RWPE2 (cell line): Measurements from ENCODE around the gene HDAC11.

ENCODE experiments used
- ATAC-seq: fragments of 200-7000 bp; cut with Tn5 transposase; 3 replicates; pipeline ENCODE4 v1.9.1; 2021; ENCODE audit warnings: low read depth
- DNase-seq: peaks from one replicate; pipeline ENCODE4 v3.0.0-alpha.2; 2020; ENCODE audit warnings: low spot score
- H3K27ac ChIP-seq: fragments of 450-650 bp; 2 replicates; pipeline ENCODE4 v1.5.1; 2017; ENCODE audit warnings: mild to moderate bottlenecking; ENCODE audit not compliant: poor library complexity, severe bottlenecking
- H3K27me3 ChIP-seq: fragments of 250-450 bp; sonication (Bioruptor Pico); 2 replicates; pipeline ENCODE4 v1.5.1; 2021; ENCODE audit warnings: mild to moderate bottlenecking, moderate library complexity; ENCODE audit not compliant: insufficient read depth, poor library complexity, severe bottlenecking
- H3K36me3 ChIP-seq: fragments of 250-450 bp; sonication (Bioruptor Pico); 2 replicates; pipeline ENCODE4 v1.5.1; 2020; ENCODE audit warnings: low read depth, mild to moderate bottlenecking, moderate library complexity
- H3K4me1 ChIP-seq: fragments of 250-450 bp; sonication (Bioruptor Pico); 2 replicates; pipeline ENCODE4 v1.5.1; 2021; ENCODE audit warnings: mild to moderate bottlenecking, moderate library complexity; ENCODE audit not compliant: insufficient read depth, poor library complexity, severe bottlenecking
- H3K4me3 ChIP-seq: fragments of 250-450 bp; sonication (Bioruptor Pico); 2 replicates; pipeline ENCODE4 v1.5.1; 2021; ENCODE audit warnings: mild to moderate bottlenecking, moderate library complexity; ENCODE audit not compliant: severe bottlenecking
- H3K9me3 ChIP-seq: fragments of 250-450 bp; sonication (Bioruptor Pico); 2 replicates; pipeline ENCODE4 v1.5.1; 2021; ENCODE audit warnings: mild to moderate bottlenecking, moderate library complexity; ENCODE audit not compliant: severe bottlenecking
- TF ChIP-seq, protein P1 (sequence below): fragments of 450-650 bp; IDR thresholded peaks from one replicate; pipeline ENCODE4 v1.5.1; 2017; ENCODE audit warnings: mild to moderate bottlenecking, moderate library complexity; ENCODE audit not compliant: poor library complexity, severe bottlenecking

HDAC11 gene

DNA sequence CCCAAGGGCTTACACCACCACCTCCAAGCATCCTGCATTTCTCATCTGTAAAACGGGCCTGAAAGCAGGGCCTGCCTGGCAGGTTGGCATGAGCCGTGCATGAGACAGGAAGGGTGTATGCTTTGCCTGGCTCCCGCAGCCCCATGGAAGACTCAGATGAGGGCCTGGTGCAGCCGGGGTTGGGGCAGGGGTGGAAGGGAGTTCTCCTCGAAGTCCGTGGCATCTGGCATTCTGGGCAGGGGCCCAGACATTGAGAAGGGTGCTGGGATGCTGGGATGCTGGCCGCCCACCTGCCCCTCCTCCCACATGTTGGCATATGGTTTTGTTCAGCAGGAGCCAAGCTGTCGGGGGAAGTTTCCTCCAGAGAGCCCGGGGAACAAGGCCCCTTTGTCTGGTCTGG lies 55.8 kb downstream of the HDAC11 start:
- TF ChIP-seq, protein P1, sequence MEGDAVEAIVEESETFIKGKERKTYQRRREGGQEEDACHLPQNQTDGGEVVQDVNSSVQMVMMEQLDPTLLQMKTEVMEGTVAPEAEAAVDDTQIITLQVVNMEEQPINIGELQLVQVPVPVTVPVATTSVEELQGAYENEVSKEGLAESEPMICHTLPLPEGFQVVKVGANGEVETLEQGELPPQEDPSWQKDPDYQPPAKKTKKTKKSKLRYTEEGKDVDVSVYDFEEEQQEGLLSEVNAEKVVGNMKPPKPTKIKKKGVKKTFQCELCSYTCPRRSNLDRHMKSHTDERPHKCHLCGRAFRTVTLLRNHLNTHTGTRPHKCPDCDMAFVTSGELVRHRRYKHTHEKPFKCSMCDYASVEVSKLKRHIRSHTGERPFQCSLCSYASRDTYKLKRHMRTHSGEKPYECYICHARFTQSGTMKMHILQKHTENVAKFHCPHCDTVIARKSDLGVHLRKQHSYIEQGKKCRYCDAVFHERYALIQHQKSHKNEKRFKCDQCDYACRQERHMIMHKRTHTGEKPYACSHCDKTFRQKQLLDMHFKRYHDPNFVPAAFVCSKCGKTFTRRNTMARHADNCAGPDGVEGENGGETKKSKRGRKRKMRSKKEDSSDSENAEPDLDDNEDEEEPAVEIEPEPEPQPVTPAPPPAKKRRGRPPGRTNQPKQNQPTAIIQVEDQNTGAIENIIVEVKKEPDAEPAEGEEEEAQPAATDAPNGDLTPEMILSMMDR: no peak
- no peak for DNase-seq
- no peaks in the 10 kb centered on the region for H3K36me3 ChIP-seq
- ATAC-seq: no peak
- H3K9me3 ChIP-seq: no peaks in the 10 kb centered on the region
- H3K4me1 ChIP-seq: peaks cover 33% of the 10 kb centered on the region
- peak overlapping the region; percentile 73 for H3K27ac ChIP-seq
- no peaks in the 10 kb centered on the region for H3K27me3 ChIP-seq
- H3K4me3 ChIP-seq: no peak overlapping the region

DNA sequence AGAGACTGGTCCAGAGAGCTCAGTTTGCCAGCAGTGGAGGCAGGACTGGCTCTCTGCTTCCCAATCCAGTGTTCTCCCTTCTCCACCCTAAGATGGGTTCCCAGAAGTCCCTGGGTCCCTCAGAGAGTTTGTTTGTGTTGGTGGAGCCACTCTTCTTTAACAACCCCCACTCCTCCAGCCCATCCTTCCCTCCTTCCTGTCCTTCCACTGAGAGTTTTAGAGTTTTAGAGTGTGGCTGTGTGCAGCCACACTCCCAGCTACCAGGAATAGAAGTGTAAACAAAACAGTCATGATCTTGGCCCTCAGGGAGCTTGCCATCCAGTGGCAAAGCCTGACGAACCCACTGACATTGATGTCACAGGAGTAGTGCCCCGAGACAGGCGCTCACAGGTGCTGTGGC lies 56.3 kb downstream of the HDAC11 start:
- Histone ChIP-seq H3K4me1 (peaks cover 33% of the 10 kb centered on the region), H3K27me3 (no peaks in the 10 kb centered on the region), H3K9me3 (peaks cover 1% of the 10 kb centered on the region), H3K4me3 (no peak overlapping the region), H3K36me3 (no peaks in the 10 kb centered on the region), H3K27ac (peak overlapping the region; percentile 73)
- TF ChIP-seq, protein P1: no peak
- DNase-seq (no peak), ATAC-seq (no peak)

DNA sequence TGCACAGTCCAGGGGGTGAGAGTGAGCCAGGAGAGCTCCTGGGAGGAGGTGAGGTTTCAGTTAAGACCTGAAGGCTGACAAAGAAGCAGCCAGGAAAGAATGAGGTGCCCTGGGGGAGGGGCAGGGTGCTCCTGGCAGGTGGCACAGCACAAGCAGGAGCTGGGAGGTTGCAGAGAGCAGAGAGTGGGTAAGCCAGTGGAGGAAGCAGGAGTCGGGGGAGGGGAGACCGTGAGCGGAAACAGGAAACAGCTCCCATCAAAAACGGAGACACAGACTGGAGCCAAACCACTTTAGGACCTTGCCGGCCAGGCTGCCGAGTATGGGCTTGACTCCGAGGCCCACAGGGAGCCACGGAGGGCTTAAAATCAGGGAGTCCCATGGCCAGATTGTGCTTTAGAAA lies 56.7 kb downstream of the HDAC11 start:
- H3K4me3 ChIP-seq: no peak overlapping the region
- peaks cover 33% of the 10 kb centered on the region for H3K4me1 ChIP-seq
- H3K9me3 ChIP-seq: peaks cover 3% of the 10 kb centered on the region
- DNase-seq (no peak), ATAC-seq (no peak)
- H3K27me3 ChIP-seq: no peaks in the 10 kb centered on the region
- TF ChIP-seq, protein P1: no peak
- peak overlapping the region; percentile 73 for H3K27ac ChIP-seq
- H3K36me3 ChIP-seq: no peaks in the 10 kb centered on the region

DNA sequence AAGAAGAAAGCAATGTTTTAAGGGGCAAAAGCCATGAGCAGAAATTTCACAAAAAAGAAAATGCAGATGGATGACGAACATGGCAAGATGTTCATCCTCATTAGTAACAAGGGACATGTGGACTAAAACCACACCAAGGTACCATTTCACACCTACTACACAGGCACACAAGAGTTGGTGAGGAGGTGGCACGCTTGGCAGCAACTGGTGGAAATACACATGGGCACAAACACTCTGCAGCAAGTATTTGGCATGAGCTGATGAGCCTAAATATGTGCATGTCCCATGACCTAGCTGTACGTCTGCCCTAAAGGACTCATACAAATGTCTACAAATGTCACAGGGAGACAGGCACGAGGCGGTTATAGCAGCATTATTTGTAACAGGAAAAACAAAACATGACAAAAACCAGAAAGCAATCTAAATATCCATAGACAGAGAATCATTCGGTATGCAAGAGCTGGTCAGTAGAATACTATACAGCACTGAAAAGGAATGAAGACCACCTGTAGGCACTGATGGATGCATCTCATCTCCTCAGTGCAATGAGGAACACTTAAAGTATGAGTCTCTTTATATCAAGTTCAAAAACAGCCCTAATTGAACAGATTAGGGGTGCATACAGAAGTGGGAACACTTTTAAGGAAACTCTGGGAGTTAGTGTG lies 57.3 kb downstream of the HDAC11 start:
- Histone ChIP-seq H3K27ac (peak overlapping the region; percentile 73), H3K9me3 (peaks cover 3% of the 10 kb centered on the region), H3K36me3 (no peaks in the 10 kb centered on the region), H3K4me3 (no peak overlapping the region), H3K27me3 (no peaks in the 10 kb centered on the region), H3K4me1 (peaks cover 33% of the 10 kb centered on the region)
- ATAC-seq (no peak; the same call in 2 of the 3 replicates), DNase-seq (no peak)
- TF ChIP-seq, protein P1: no peak

DNA sequence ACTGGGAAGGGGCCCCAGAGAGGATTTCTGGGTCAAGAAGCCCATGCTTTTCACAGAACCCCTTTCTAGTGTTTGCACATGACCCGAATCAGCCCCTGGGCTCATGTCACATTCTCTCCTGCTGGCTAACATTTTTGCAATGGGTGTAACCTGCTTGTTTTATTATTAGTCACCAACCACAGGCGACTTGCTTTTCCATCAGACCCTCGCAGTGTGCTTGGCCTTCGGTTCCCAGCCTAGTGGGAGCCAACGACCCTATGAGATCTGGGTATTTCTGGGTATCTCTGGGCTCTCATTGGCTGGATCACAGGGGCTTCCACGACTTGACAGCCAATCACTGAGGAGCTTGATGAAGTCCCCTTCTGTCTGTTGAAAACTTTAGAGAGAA lies 57.8 kb downstream of the HDAC11 start:
- Histone ChIP-seq H3K4me3 (no peak overlapping the region), H3K36me3 (no peaks in the 10 kb centered on the region), H3K27me3 (no peaks in the 10 kb centered on the region), H3K4me1 (peaks cover 34% of the 10 kb centered on the region), H3K27ac (peak overlapping the region; percentile 73), H3K9me3 (peaks cover 3% of the 10 kb centered on the region)
- DNase-seq (no peak), ATAC-seq (peak; percentile 90)
- TF ChIP-seq, protein P1: no peak
